Activated CD8-positive, alpha-beta memory T cell treated with anti-CD3 and anti-CD28 coated beads, Interleukin-2, amount 50 U/mL, for 24 hours (primary cell): ENCODE measurements around the gene GCFC2.
"Not testable (repeated sequence)": the region's sequence is repeated elsewhere in the genome, so short reads cannot be mapped to it uniquely, and the experiment has no call there.

Experiments
- DNase-seq: peaks from one replicate; pipeline ENCODE4 v3.0.0-alpha.2; 2020; ENCODE audit errors: extremely low read depth

The GCFC2 gene

DNA sequence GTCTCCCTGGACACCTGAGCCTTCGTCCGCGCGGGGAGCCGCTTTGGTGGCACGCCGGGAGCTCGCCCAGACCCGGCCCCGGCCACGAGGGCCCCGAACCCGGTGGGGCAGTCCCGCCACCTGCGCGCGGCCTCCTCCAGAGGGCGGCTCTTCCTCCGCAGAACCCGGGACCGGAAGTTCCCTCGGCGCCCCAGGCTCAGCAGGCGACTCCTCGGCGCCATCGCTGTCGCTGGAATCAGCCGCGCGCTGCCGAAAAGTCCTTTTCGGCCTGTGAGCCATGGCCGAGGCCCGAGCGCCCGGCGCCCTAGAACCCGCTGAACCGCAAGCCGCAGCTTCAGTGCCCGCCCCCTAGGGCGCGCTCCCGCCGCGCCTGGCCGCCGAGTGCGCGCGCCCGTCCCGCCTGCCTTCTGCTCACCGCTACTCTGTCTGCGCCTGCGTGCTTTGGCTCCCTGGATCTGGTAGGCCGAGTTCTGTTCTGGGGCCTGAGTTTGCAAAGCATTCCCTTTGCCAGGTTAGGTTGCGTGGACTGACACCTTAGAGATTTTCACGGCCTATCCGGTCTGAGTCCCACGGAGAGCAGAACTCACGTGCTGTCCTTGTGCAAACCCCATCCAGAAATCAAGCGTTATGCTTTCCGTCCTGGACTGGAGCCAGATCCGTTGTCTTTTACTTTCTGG is at the start of gene GCFC2:
GCFC2 (minus strand) TSS at position 339 of the 677 bp plus-strand sequence; CDS start at position 279, 60 bp downstream.
- peak; percentile 66 for DNase-seq

GRCh38 chr2:75752828-75753227 is 42.1 kb upstream of the GCFC2 start:
- no peak for DNase-seq

GRCh38 chr2:75751824-75752468 is 41.2 kb upstream of the GCFC2 start:
- DNase-seq = no peak

- DNase-seq = no peak
Observed at GRCh38 chr2:75751360-75751759, 40.6 kb upstream of the GCFC2 start.

DNA sequence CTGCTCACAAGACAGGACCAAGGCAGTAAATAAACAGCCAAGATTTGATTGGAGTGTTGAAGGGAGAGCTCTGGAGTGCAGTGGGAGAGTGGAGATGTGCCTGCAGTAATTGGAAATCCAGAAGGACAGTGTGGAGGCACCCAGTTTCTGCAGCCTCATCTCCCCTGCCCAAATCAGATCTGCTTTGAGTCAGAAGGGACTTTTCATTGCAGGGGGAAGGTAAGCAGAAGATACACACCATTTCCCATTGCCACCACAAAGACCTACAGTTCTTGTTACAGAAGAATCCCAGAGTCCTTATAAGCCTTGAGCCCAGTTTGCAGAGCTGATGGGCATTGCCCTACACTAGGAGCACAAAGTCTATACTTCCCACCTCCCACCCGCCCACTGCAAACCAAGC is 27.2 kb upstream of the GCFC2 start:
- DNase-seq = no peak

DNA sequence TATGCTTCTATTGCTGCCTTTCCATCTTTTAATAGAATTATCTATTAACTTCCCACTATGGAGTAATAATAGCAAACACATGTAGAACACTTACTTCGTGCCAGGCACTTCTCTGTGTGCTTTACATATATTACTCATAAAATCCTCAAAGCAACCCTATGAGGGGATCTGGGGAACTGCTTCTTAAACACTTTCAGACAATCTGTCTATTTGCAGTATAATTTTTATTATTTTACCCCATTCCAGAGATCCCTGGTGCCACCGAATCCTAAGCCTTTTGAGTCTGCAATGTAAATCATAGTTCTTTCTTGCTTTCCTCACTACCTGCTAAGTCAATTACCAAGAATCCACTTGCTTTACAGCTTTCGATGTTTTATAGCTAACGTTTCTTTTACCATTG is 25.6 kb upstream of the GCFC2 start:
- DNase-seq = no peak

GRCh38 chr2:75729861-75730260 is 19.1 kb upstream of the GCFC2 start:
- DNase-seq = no peak

DNA sequence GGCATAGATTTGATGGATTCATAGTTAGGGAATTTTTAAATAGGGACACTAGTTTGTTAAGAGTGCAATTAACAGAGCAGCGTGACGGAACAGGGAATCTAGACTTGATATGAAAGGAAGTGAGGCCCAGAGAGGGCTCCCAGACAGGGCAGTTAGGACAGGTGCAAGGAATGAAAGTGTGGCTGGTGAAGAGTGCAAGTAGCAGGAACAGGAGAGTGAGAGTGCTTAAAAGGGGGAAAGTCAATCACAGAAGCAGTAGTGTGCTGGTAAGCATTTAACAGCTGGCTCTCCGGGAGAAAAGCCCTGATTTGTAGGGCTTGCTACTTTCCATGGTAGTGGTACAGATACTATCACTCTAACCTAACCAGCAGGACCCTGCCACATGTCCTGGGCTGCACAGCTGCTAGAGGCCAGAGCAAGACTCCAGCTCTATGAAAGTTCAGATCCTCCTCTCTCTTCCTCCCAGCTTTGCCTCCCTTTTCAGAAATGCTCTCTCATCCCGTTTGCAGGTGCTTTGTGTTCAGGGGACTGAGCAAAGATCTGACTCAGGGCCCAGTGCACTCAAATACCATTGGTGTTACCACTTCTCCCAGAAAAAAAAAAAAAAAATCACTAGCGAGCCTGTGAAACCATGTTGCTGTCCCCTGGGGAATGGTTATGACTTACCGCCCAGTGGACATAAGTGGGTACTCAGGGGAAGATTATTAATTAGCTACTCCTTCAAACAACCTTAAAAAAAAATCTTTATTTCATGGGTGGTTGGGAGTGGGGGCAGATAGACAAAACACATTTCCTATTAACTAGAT is 18.1 kb upstream of the GCFC2 start:
- DNase-seq = no peak

GRCh38 chr2:75722687-75723086 is 12.0 kb upstream of the GCFC2 start:
- DNase-seq = no peak

DNA sequence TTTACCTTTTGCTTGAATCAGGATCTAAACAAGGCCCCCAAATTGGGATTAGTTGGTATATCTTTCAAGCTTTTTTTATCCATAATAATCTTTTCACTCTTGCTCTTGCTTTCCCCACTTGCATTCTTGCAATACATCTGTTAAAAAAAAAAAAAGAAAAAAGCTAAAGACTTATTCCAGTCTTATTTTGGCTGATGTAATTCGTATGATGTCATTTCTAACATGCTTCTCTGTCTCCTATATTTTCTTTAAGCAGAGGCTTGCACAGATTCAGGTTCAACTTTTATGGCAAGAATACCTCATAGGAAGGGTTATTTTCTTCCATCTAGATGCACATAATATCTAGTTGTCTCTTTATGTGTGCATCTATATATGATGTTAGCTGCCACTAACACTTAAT is 9.8 kb upstream of the GCFC2 start:
- DNase-seq = no peak

DNA sequence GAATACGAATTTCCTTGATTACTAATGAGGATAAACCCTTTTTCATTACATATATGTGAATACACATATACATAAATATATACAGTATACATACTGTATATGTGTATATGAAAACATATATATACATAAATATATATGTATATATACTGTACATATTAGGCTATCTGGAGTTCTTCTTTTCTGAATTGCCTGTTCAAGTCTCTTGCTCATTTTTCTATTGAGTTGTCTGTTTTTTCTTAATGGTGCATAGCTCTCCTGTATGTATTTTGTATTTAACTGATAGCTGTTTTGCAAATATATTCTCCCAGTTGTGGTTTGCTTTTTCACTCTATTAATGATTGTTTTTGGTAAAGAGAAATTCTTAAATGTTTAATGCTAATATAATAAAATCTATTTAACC is 8.9 kb upstream of the GCFC2 start:
- DNase-seq = no peak

GRCh38 chr2:75716406-75716805 is 5.7 kb upstream of the GCFC2 start:
- DNase-seq = no peak

GRCh38 chr2:75711590-75711989 is 875 bp upstream of the GCFC2 start:
- DNase-seq = not testable (repeated sequence)

GRCh38 chr2:75710220-75710576 is 517 bp downstream of the GCFC2 start:
- DNase-seq = no peak

- DNase-seq = no peak
Observed at GRCh38 chr2:75709297-75709696, 1.4 kb downstream of the GCFC2 start.

GRCh38 chr2:75707901-75708300 is 2.8 kb downstream of the GCFC2 start:
- no peak for DNase-seq

- no peak for DNase-seq
Observed at GRCh38 chr2:75705921-75706320, 4.8 kb downstream of the GCFC2 start.

GRCh38 chr2:75703589-75704287 is 7.0 kb downstream of the GCFC2 start:
- no peak for DNase-seq

GRCh38 chr2:75702593-75702992 is 8.1 kb downstream of the GCFC2 start:
- DNase-seq = no peak

DNA sequence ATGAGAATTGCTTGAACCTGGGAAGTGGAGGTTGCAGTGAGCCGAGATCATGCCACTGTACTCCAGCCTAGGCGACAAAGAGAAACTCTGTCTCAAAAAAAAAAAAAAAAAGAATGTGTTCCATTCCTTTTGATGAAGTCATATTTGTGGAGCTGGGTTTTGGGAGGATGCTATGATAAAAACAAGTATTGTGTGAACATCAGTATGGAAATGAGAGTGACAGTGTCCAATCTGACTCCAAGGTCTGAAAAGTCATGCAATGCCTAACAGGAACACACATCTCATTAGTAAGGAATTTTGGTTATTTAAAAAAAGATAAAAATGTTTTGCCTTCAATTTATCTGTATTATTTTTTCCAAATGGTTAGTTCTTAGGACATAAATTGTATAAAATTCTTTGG is 11.8 kb downstream of the GCFC2 start:
- no peak for DNase-seq

GRCh38 chr2:75688196-75688595 is 22.5 kb downstream of the GCFC2 start:
- no peak for DNase-seq

DNA sequence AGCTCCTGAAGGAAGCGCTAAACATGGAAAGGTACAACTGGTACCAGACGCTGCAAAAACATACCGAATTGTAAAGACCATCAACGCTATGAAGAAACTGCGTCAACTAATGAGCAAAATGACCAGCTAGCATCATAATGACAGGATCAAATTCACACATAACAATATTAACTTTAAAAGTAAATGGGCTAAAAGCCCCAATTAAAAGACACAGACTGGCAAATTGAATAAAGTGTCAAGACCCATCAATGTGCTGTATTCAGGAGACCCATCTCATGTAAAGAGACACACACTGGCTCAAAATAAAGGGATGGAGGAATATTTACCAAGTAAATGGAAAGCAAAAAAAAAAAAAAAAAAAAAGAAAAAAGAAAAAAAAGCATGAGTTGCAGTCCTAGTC is 27.3 kb downstream of the GCFC2 start:
- not testable (repeated sequence) for DNase-seq
